Islet precursor cell (in vitro differentiated cells): ENCODE results near the gene DHX58.

Experiments
- DNase-seq: peaks from one replicate; pipeline ENCODE4 v3.0.0-alpha.2; 2018

DHX58 gene

GRCh38 chr17:42129109-42129837 lies 16.8 kb upstream of the DHX58 start:
- no peak for DNase-seq

GRCh38 chr17:42127414-42127813 lies 14.9 kb upstream of the DHX58 start:
- no peak for DNase-seq

- DNase-seq = no peak
These were observed 14.3 kb upstream of the DHX58 start for GRCh38 chr17:42126836-42127235.

- DNase-seq = no peak
These were observed 13.1 kb upstream of the DHX58 start for GRCh38 chr17:42125565-42125964.

GRCh38 chr17:42124256-42124655 lies 11.7 kb upstream of the DHX58 start:
- peak; percentile 55 for DNase-seq

- DNase-seq = peak; percentile 95
These were observed 10.1 kb upstream of the DHX58 start, which contains the start of gene HSPB9 for GRCh38 chr17:42122371-42123303. HSPB9 (plus strand) TSS chr17:42122804; CDS start chr17:42122851, 47 bp downstream.

GRCh38 chr17:42120770-42121769 lies 8.6 kb upstream of the DHX58 start, which contains the start of gene KAT2A:
KAT2A (minus strand) TSS chr17:42121367; CDS start chr17:42121304, 63 bp downstream.
- peak; percentile 93 for DNase-seq

GRCh38 chr17:42120161-42120769 lies 7.8 kb upstream of the DHX58 start:
- DNase-seq = no peak

GRCh38 chr17:42119301-42119700 lies 6.8 kb upstream of the DHX58 start:
- DNase-seq = no peak

- peak; percentile 76 for DNase-seq
These were observed 6.0 kb upstream of the DHX58 start for GRCh38 chr17:42118545-42118944.

- DNase-seq = no peak
These were observed 5.6 kb upstream of the DHX58 start for GRCh38 chr17:42118126-42118510.

GRCh38 chr17:42117397-42118125 lies 5.0 kb upstream of the DHX58 start:
- no peak for DNase-seq

- DNase-seq = peak; percentile 95
These were observed 4.3 kb upstream of the DHX58 start for GRCh38 chr17:42116705-42117396.

- no peak for DNase-seq
These were observed 1.6 kb upstream of the DHX58 start for GRCh38 chr17:42114118-42114517.

- no peak for DNase-seq
These were observed 967 bp upstream of the DHX58 start for GRCh38 chr17:42113293-42114069.

GRCh38 chr17:42111871-42112551 lies 503 bp downstream of the DHX58 start:
- DNase-seq = no peak

- no peak for DNase-seq
These were observed 1.3 kb downstream of the DHX58 start for GRCh38 chr17:42111265-42111636.

GRCh38 chr17:42110301-42111264 lies 1.9 kb downstream of the DHX58 start:
- no peak for DNase-seq
